Thyroid gland (tissue), 4 donors: ENCODE measurements around the gene RAPH1.

Experiments
- POLR2A ChIP-seq, 2 donors: fragments of 450-650 bp; IDR thresholded peaks; one replicate each; pipeline ENCODE4 v1.6.1; 2017; ENCODE audit warnings: antibody characterized with exemption in 2 of 2, mild to moderate bottlenecking in 2 of 2, moderate library complexity in 1 of 2
- TF ChIP-seq, protein P1 (sequence below), 6 experiments: fragments of 200-600 bp in 3 of 6; fragments of 450-650 bp in 3 of 6; sonication (generic) in 3 of 6; IDR thresholded peaks; one replicate each; pipeline ENCODE4 v1.5.1; 2016 to 2019; ENCODE audit warnings: antibody characterized with exemption in 6 of 6, mild to moderate bottlenecking in 2 of 6, inconsistent platforms in 1 of 6, moderate library complexity in 1 of 6

DNA sequence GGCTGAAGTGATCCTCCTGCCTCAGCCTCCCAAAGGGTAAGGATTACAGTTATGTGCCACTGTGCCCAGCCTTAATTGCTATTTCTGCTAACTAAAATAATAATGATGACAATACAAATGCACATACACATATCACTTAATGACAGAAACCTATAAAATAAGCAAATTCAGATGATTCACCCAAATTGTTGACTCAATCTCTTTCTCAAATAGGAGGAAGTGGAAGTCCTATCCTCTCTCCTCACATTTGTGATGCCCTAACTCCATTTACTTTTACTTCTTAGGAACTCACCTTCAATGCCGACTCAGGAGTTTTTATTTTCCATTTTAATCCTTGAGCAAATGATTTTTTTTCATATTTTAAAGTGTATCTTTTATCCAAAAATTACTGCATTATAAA lies 24.5 kb upstream of the RAPH1 start:
- TF ChIP-seq, protein P1, sequence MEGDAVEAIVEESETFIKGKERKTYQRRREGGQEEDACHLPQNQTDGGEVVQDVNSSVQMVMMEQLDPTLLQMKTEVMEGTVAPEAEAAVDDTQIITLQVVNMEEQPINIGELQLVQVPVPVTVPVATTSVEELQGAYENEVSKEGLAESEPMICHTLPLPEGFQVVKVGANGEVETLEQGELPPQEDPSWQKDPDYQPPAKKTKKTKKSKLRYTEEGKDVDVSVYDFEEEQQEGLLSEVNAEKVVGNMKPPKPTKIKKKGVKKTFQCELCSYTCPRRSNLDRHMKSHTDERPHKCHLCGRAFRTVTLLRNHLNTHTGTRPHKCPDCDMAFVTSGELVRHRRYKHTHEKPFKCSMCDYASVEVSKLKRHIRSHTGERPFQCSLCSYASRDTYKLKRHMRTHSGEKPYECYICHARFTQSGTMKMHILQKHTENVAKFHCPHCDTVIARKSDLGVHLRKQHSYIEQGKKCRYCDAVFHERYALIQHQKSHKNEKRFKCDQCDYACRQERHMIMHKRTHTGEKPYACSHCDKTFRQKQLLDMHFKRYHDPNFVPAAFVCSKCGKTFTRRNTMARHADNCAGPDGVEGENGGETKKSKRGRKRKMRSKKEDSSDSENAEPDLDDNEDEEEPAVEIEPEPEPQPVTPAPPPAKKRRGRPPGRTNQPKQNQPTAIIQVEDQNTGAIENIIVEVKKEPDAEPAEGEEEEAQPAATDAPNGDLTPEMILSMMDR (IDR thresholded peaks at IDR 0.05), result no peak
- TF ChIP-seq POLR2A (IDR thresholded peaks at IDR 0.05), result no peak
